ELF-1 (cell line): ENCODE measurements around the gene SPOCK2.
"Not testable (repeated sequence)": the region's sequence is repeated elsewhere in the genome, so short reads cannot be mapped to it uniquely, and the experiment has no call there.

Experiments used
- DNase-seq: peaks from one replicate; pipeline ENCODE4 v3.0.0-alpha.2; 2016; ENCODE audit warnings: low read depth, low spot score

SPOCK2 gene, protein sequence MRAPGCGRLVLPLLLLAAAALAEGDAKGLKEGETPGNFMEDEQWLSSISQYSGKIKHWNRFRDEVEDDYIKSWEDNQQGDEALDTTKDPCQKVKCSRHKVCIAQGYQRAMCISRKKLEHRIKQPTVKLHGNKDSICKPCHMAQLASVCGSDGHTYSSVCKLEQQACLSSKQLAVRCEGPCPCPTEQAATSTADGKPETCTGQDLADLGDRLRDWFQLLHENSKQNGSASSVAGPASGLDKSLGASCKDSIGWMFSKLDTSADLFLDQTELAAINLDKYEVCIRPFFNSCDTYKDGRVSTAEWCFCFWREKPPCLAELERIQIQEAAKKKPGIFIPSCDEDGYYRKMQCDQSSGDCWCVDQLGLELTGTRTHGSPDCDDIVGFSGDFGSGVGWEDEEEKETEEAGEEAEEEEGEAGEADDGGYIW

DNA sequence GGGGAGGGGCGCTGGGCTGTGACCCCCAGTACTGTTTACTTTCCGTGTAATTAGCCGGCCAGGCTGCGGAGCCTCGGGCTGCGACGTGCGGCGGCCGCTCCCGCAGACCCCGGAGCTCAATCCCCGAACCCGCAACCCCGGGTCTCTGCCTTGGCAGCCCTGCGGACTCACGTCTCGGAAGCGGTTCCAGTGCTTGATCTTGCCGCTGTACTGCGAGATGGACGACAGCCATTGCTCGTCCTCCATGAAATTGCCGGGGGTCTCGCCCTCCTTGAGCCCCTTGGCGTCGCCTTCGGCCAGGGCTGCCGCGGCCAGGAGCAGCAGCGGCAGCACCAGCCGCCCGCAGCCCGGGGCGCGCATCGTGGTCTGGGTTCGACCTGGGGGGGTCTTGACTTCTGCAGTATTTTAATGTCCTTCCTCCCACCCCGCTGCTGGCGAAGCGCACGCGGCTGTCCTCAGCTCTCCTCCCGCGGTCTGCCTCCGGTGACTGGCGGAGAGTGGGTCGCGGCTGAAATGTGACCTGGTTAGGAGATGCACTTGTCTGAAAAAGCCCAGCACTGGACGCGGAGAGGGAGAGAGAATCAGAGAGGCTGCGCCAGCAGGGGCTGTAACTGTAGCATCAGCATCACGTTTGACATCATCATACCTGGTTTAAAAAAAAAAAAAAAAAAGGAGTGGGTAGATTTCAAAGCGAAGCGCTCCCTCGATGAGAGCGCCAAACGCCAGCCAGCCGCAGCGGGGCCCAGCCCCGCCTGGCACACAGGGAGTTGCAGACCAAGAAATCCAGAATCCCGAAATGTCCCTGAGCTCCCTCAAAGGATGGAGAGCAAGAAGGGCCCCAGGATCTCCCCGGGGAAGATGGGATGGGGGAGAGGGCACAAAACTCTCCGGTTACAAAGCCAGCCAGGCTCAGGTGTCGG, at the start of gene SPOCK2:
SPOCK2 (minus strand) TSS at position 583 of the 920 bp plus-strand sequence; CDS start at position 360, 223 bp downstream.
- peak; percentile 44 for DNase-seq

DNA sequence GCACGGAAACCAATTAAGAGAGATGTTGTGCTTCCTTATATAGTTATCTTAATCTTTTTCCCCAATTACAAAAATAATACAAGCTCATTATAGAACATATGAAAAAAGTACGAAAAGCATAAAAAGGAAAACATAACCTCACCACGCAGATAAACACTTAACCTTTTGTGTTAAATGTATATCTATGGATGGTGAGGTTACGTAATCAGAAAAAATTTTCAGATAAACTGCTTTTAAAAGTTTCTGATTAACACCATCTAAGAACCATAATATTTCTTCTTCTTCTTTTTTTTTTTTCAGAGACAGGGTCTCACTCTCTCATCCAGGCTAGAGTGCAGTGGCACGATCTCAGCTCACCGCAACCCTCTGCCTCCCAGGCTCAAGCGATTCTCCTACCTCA, 49.2 kb upstream of the SPOCK2 start:
- no peak for DNase-seq

- DNase-seq: not testable (repeated sequence)
These were observed 47.9 kb upstream of the SPOCK2 start for GRCh38 chr10:72136225-72136624.

- no peak for DNase-seq
These were observed 46.7 kb upstream of the SPOCK2 start for GRCh38 chr10:72134785-72135767.

- DNase-seq: no peak
These were observed 45.2 kb upstream of the SPOCK2 start for GRCh38 chr10:72133517-72133916.

GRCh38 chr10:72132854-72133253, 44.5 kb upstream of the SPOCK2 start:
- DNase-seq: no peak

GRCh38 chr10:72127571-72127970, 39.2 kb upstream of the SPOCK2 start:
- no peak for DNase-seq

- no peak for DNase-seq
These were observed 38.5 kb upstream of the SPOCK2 start for GRCh38 chr10:72126872-72127232.

GRCh38 chr10:72126184-72126871, 38.0 kb upstream of the SPOCK2 start:
- peak; percentile 4 for DNase-seq

- no peak for DNase-seq
These were observed 36.6 kb upstream of the SPOCK2 start for GRCh38 chr10:72124989-72125388.

- no peak for DNase-seq
These were observed 36.0 kb upstream of the SPOCK2 start for GRCh38 chr10:72124381-72124780.

DNA sequence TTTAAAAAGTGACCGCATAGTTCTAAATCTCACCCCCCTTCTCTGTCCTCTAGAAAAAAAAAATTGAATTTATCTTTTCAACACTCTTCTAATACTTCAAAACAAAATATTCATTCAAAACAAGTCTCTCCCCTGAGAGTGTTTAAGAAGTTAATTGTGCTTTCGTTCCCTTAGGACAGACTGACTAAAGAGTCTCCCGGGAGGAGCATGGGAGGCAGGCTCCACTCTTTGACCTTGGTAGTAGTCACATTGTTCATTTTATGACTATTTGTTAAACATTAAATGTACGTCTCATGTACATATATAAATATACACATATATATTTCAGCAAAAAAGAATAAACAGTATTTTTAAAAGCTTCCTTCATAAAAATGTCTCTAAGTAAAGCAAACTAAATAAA, 35.3 kb upstream of the SPOCK2 start:
- DNase-seq: no peak

DNA sequence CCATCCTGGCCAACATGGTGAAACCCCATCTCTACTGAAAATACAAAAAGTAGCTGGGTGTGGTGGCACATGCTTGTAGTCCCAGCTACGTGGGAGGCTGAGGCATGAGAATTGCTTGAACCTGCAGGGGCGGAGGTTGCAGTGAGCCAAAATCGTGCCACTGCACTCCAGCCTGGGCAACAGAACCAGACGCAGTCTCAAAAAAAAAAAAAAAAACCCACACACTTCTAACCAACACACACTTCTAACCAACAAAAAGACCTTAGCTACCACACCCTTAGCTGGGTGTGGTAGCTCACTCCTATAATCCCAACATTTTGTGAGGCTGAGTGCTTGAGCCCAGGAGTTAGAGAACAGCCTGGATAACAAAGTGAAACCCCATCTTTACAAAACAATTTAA, 33.9 kb upstream of the SPOCK2 start:
- no peak for DNase-seq

DNA sequence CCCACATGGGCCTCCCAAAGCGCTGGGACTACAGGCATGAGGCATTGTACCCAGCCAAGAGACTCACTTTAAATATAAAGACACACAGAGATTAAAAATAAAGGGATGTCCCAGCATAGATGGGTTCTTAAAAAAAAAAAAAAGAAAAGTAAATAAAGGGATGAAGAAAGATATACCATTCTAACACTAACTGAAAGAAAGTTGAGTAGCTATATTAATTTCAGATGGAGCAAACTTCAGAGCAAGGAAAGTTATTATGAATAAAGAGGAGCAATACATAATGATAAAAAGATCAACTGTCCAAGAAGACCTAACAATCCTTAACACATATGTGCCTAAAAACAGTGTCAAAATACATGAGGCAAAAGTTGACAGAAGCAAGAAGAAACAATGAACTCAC, 33.0 kb upstream of the SPOCK2 start:
- no peak for DNase-seq

DNA sequence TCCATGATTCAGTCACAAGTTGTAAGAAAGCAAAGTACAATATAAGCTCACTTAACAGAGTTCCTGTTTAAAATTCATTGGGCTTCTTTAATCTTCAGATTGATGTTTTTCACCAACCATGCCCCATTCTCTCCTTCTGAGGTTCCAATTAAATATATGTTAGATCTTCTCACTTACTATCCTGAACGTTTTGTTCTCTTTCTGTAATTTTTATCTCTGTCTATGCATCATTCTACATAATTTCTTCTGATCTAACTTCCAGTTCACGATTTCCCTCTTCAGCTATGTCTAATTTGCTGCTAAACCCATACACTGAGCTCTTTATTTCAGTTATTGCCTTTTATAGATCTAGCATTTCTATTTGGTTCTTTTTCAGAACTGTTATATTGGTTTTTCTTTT, 28.0 kb upstream of the SPOCK2 start:
- DNase-seq: no peak

- DNase-seq: no peak
These were observed 26.5 kb upstream of the SPOCK2 start for GRCh38 chr10:72114706-72115450.

GRCh38 chr10:72110673-72111401, 22.5 kb upstream of the SPOCK2 start:
- no peak for DNase-seq

- peak; percentile 46 for DNase-seq
These were observed 21.3 kb upstream of the SPOCK2 start for GRCh38 chr10:72109636-72110157.
